OCI-LY1 (cell line): ENCODE measurements around the gene PCDHGA9.

Source experiments
- H2AFZ ChIP-seq: fragments of 200-600 bp; sonication (generic), shearing (Covaris generic); 2 replicates; pipeline ENCODE4 v1.6.0; 2014; ENCODE audit warnings: antibody characterized with exemption, mild to moderate bottlenecking, low read length
- H3F3A ChIP-seq: fragments of 200-600 bp; sonication (generic), shearing (Covaris generic); 2 replicates; pipeline ENCODE4 v1.6.0; 2014; ENCODE audit warnings: mild to moderate bottlenecking, antibody characterized with exemption, low read length, moderate library complexity; ENCODE audit not compliant: insufficient read depth
- H3K27ac ChIP-seq: fragments of 200-600 bp; sonication (generic); 2 replicates; pipeline ENCODE4 v1.5.1; 2014; ENCODE audit warnings: low read length, mixed run types, mild to moderate bottlenecking, low read depth; ENCODE audit not compliant: poor library complexity, severe bottlenecking
- H3K27me3 ChIP-seq: fragments of 200-600 bp; sonication (generic); 2 replicates; pipeline ENCODE4 v1.6.0; 2014; ENCODE audit warnings: antibody characterized with exemption, mild to moderate bottlenecking, low read length, moderate library complexity; ENCODE audit not compliant: insufficient read depth
- H3K36me3 ChIP-seq: fragments of 200-600 bp; sonication (generic); 2 replicates; pipeline ENCODE4 v1.6.1; 2014; ENCODE audit warnings: mild to moderate bottlenecking, antibody characterized with exemption, low read length, moderate library complexity, mixed read lengths; ENCODE audit not compliant: insufficient read depth
- H3K4me1 ChIP-seq: fragments of 200-600 bp; sonication (generic); 2 replicates; pipeline ENCODE4 v1.5.1; 2014; ENCODE audit warnings: mild to moderate bottlenecking, low read length, moderate library complexity; ENCODE audit not compliant: insufficient read depth, severe bottlenecking
- H3K4me2 ChIP-seq: fragments of 200-600 bp; sonication (generic), shearing (Covaris generic); 2 replicates; pipeline ENCODE4 v1.6.1; 2014; ENCODE audit warnings: low read length
- H3K4me3 ChIP-seq: fragments of 200-600 bp; sonication (generic); 2 replicates; pipeline ENCODE4 v1.5.1; 2014; ENCODE audit warnings: low read length, low read depth, mild to moderate bottlenecking, mixed read lengths; ENCODE audit not compliant: poor library complexity, severe bottlenecking
- H3K79me2 ChIP-seq: fragments of 200-600 bp; shearing (Covaris generic); 2 replicates; pipeline ENCODE4 v1.6.1; 2016; ENCODE audit warnings: mixed run types, low read length, mixed read lengths; ENCODE audit not compliant: insufficient read depth
- H3K9ac ChIP-seq: fragments of 200-600 bp; sonication (generic), shearing (Covaris generic); 2 replicates; pipeline ENCODE4 v1.6.1; 2014; ENCODE audit warnings: mild to moderate bottlenecking, low read length, mixed read lengths
- H3K9me2 ChIP-seq: fragments of 200-600 bp; sonication (generic), shearing (Covaris generic); 2 replicates; pipeline ENCODE4 v1.6.1; 2014; ENCODE audit warnings: low read depth, mild to moderate bottlenecking, low read length, mixed read lengths
- H3K9me3 ChIP-seq: fragments of 200-600 bp; shearing (Covaris generic); 2 replicates; pipeline ENCODE4 v1.6.1; 2014; ENCODE audit warnings: low read length, mixed read lengths
- H4K20me1 ChIP-seq: fragments of 200-600 bp; sonication (generic), shearing (Covaris generic); 2 replicates; pipeline ENCODE4 v1.6.0; 2016; ENCODE audit warnings: mild to moderate bottlenecking, low read length; ENCODE audit not compliant: insufficient read depth
- CTCF ChIP-seq: fragments of 200-600 bp; sonication (generic), shearing (Covaris generic); IDR thresholded peaks from 2 replicates; pipeline ENCODE4 v1.5.1; 2017; ENCODE audit warnings: mild to moderate bottlenecking, antibody characterized with exemption, low read length, moderate library complexity, mixed read lengths
- EZH2 ChIP-seq: fragments of 200-600 bp; sonication (generic), shearing (Covaris generic); IDR thresholded peaks from 2 replicates; pipeline ENCODE4 v1.8.0; 2017; ENCODE audit warnings: borderline replicate concordance, mixed run types, mild to moderate bottlenecking, antibody characterized with exemption, low read length, moderate library complexity, mixed read lengths

The PCDHGA9 gene

GRCh38 chr5:141441571-141442170 lies 39.1 kb downstream of the PCDHGA9 start:
- no peak overlapping the region for H3K4me2 ChIP-seq
- no peak for TF ChIP-seq EZH2
- no peak for TF ChIP-seq CTCF
- no peaks in the 10 kb centered on the region for H3K9me2 ChIP-seq
- H3K4me3 ChIP-seq, result no peak overlapping the region
- no peak overlapping the region for H3K27ac ChIP-seq
- H3K9ac ChIP-seq, result no peak overlapping the region
- H3K79me2 ChIP-seq, result no peaks in the 10 kb centered on the region
- H3K36me3 ChIP-seq, result no peaks in the 10 kb centered on the region
- H3F3A ChIP-seq, result no peaks in the 10 kb centered on the region
- no peaks in the 10 kb centered on the region for H3K27me3 ChIP-seq
- H2AFZ ChIP-seq, result no peak overlapping the region
- no peaks in the 10 kb centered on the region for H3K4me1 ChIP-seq
- no peaks in the 10 kb centered on the region for H4K20me1 ChIP-seq
- no peaks in the 10 kb centered on the region for H3K9me3 ChIP-seq
